GM15510 (cell line): ENCODE data around the gene PHF19.

Experiments
- POLR2A ChIP-seq: IDR thresholded peaks from 3 replicates; pipeline ENCODE4 v1.6.1; 2011; ENCODE audit warnings: borderline replicate concordance; ENCODE audit not compliant: insufficient read length; ENCODE audit errors: extremely low read depth

Gene PHF19

GRCh38 chr9:120875195-120875565 lies 1.8 kb downstream of the PHF19 start:
- no peak for TF ChIP-seq POLR2A

GRCh38 chr9:120874226-120875194 lies 2.5 kb downstream of the PHF19 start:
- no peak for TF ChIP-seq POLR2A

- TF ChIP-seq POLR2A, result no peak
Observed at GRCh38 chr9:120873512-120873911, 3.5 kb downstream of the PHF19 start.

GRCh38 chr9:120872791-120873502 lies 4.0 kb downstream of the PHF19 start:
- no peak for TF ChIP-seq POLR2A

- TF ChIP-seq POLR2A, result no peak
Observed at GRCh38 chr9:120870206-120870605, 6.8 kb downstream of the PHF19 start.

GRCh38 chr9:120869726-120870125 lies 7.3 kb downstream of the PHF19 start:
- TF ChIP-seq POLR2A, result no peak

GRCh38 chr9:120869360-120869687 lies 7.7 kb downstream of the PHF19 start:
- TF ChIP-seq POLR2A, result no peak

GRCh38 chr9:120868676-120869359 lies 8.2 kb downstream of the PHF19 start:
- TF ChIP-seq POLR2A, result peak; percentile 56

- peak; percentile 8 for TF ChIP-seq POLR2A
Observed at GRCh38 chr9:120868339-120868675, 8.7 kb downstream of the PHF19 start.

- no peak for TF ChIP-seq POLR2A
Observed at GRCh38 chr9:120867676-120868338, 9.2 kb downstream of the PHF19 start.

- no peak for TF ChIP-seq POLR2A
Observed at GRCh38 chr9:120866651-120867050, 10.3 kb downstream of the PHF19 start.

GRCh38 chr9:120865809-120866208 lies 11.2 kb downstream of the PHF19 start:
- no peak for TF ChIP-seq POLR2A

GRCh38 chr9:120865176-120865575 lies 11.8 kb downstream of the PHF19 start:
- TF ChIP-seq POLR2A, result no peak

GRCh38 chr9:120864719-120865118 lies 12.3 kb downstream of the PHF19 start:
- no peak for TF ChIP-seq POLR2A

- no peak for TF ChIP-seq POLR2A
Observed at GRCh38 chr9:120863833-120864232, 13.2 kb downstream of the PHF19 start.
